GM12878 (cell line): Measurements from ENCODE around the gene RNF7. TPM values are rescaled to one million over a fixed set of nuclear protein-coding genes. Genes with fewer than 3 reads are reported as not detected.

ENCODE experiments used
- ATAC-seq: fragments of 200-7000 bp; cut with Tn5 transposase; 3 replicates; pipeline ENCODE4 v1.9.1; 2020; ENCODE audit warnings: mild to moderate bottlenecking, moderate library complexity
- BruUV-seq: library from RNA; stranded (reverse); fragments of 400-500 nt; replicated peaks from 2 replicates; lab custom pipeline; 2021; lab: Mats Ljungman, UMichigan
- CTCF ChIA-PET: fragments of 300-600 bp; sonication (Branson Sonifier 250); formaldehyde crosslinking; extraction: SDS; loops from one replicate; lab custom pipeline; 2021; ENCODE audit warnings: inconsistent platforms; lab: Yijun Ruan, JAX
- POLR2A ChIA-PET: fragments of 350-600 bp; formaldehyde crosslinking; extraction: SDS; loops from one replicate; lab custom pipeline; 2021; ENCODE audit warnings: inconsistent platforms; lab: Charles Lee
- RAD21 ChIA-PET: fragments of 300-600 bp; sonication (Branson Sonifier 250); formaldehyde crosslinking; loops from one replicate; lab custom pipeline; 2023; ENCODE audit warnings: antibody characterized with exemption; ENCODE audit not compliant: unreplicated experiment; lab: Charles Lee
- SMC1A ChIA-PET: fragments of 300-600 bp; sonication (Branson Sonifier 250); formaldehyde crosslinking; loops from one replicate; lab custom pipeline; 2023; ENCODE audit not compliant: unreplicated experiment, uncharacterized antibody; lab: Charles Lee
- DNase-seq: peaks from one replicate; pipeline ENCODE4 v3.0.0-alpha.2; 2011; ENCODE audit warnings: low read depth, low spot score
- FAIRE-seq: peaks from 3 replicates; lab custom pipeline; 2011; peaks lifted over from hg19 to GRCh38; lab: Jason Lieb, UNC
- H2AFZ ChIP-seq: 2 replicates; pipeline ENCODE4 v1.6.0; 2011; ENCODE audit warnings: low read depth, low read length, control low read depth; ENCODE audit not compliant: control insufficient read depth
- H3K27ac ChIP-seq: 2 replicates; pipeline ENCODE4 v1.5.1; 2011; ENCODE audit warnings: control low read depth; ENCODE audit not compliant: control insufficient read depth, insufficient read depth
- H3K27me3 ChIP-seq, 2 experiments: replicated peaks in 1 of 2; 2 replicates each; pipeline versions ENCODE4 v1.6.0 to v1.6.1; 2011; ENCODE audit warnings: low read length in 1 of 2; ENCODE audit not compliant: control insufficient read depth in 2 of 2, insufficient read depth in 2 of 2
- H3K36me3 ChIP-seq, 2 experiments: 2 replicates each; pipeline ENCODE4 v1.5.1; 2011; ENCODE audit warnings: low read length in 1 of 2; ENCODE audit not compliant: control insufficient read depth in 2 of 2, insufficient read depth in 2 of 2
- H3K4me1 ChIP-seq: 2 replicates; pipeline ENCODE4 v1.6.1; 2011; ENCODE audit warnings: mild to moderate bottlenecking, low read length, moderate library complexity, mixed read lengths; ENCODE audit not compliant: control insufficient read depth, insufficient read depth
- H3K4me2 ChIP-seq: 2 replicates; pipeline ENCODE4 v1.6.0; 2011; ENCODE audit warnings: control low read depth; ENCODE audit not compliant: control insufficient read depth, insufficient read depth
- H3K4me3 ChIP-seq: fragments of 200-600 bp; sonication (generic); 2 replicates; pipeline ENCODE4 v1.5.1; 2016
- H3K79me2 ChIP-seq: 2 replicates; pipeline ENCODE4 v1.6.0; 2011; ENCODE audit warnings: low read length; ENCODE audit not compliant: control insufficient read depth, insufficient read depth
- H3K9ac ChIP-seq: 2 replicates; pipeline ENCODE4 v1.8.0; 2011; ENCODE audit warnings: low read length, control low read depth, mixed read lengths; ENCODE audit not compliant: control insufficient read depth, insufficient read depth
- H3K9me3 ChIP-seq: replicated peaks from 3 replicates; pipeline ENCODE4 v1.5.1; 2011; ENCODE audit warnings: mild to moderate bottlenecking, low read length; ENCODE audit not compliant: control insufficient read depth, insufficient read depth
- H4K20me1 ChIP-seq: 2 replicates; pipeline ENCODE4 v1.6.0; 2011; ENCODE audit not compliant: control insufficient read depth, insufficient read depth
- CHD4 ChIP-seq: fragments of 200-600 bp; sonication (generic); IDR thresholded peaks from 2 replicates; pipeline ENCODE4 v1.6.1; 2016; ENCODE audit warnings: mild to moderate bottlenecking
- EP300 ChIP-seq, 2 experiments: fragments of 150-350 bp in 1 of 2; IDR thresholded peaks; 2 replicates each; pipeline ENCODE4 v1.6.1; 2011 to 2012; ENCODE audit warnings: low read depth in 2 of 2, low read length in 2 of 2, borderline replicate concordance in 1 of 2, improper control_type of control experiment in 1 of 2, inconsistent platforms in 1 of 2; ENCODE audit not compliant: control insufficient read depth in 1 of 2
- HDAC2 ChIP-seq: fragments of 200-600 bp; sonication (generic); IDR thresholded peaks from 2 replicates; pipeline ENCODE4 v1.6.1; 2017
- KAT2A ChIP-seq: conservative IDR thresholded peaks from 2 replicates; pipeline ENCODE4 v1.6.1; 2011; ENCODE audit warnings: low read depth, low read length; ENCODE audit not compliant: control insufficient read depth
- NR2C2 ChIP-seq: IDR thresholded peaks from 2 replicates; pipeline ENCODE4 v1.6.1; 2011; ENCODE audit warnings: borderline replicate concordance, low read depth; ENCODE audit not compliant: control insufficient read depth, insufficient read length
- RCOR1 ChIP-seq: conservative IDR thresholded peaks from 2 replicates; pipeline ENCODE4 v1.6.1; 2012; ENCODE audit warnings: low read depth, low read length, improper control_type of control experiment
- RUNX3 ChIP-seq: IDR thresholded peaks from 2 replicates; pipeline ENCODE4 v1.6.1; 2012; ENCODE audit warnings: low read length, inconsistent platforms
- WGBS: methylation state at CpG from one replicate; pipeline ENCODE4 v1.1.6; 2016; ENCODE audit warnings: low lambda C conversion rate; ENCODE audit not compliant: insufficient replicate concordance, insufficient coverage; ENCODE audit errors: missing lambda C conversion rate; 5-methylcytosine and 5-hydroxymethylcytosine counted together
- in situ Hi-C: fragments of 300-500 bp; cut with MboI; formaldehyde crosslinking; loops from 9 replicates; pipeline ENCODE4 v1.14.3; 2018; ENCODE audit warnings: mixed read lengths
- intact Hi-C: fragments of 100-400 bp; cut with micrococcal nuclease; formaldehyde crosslinking; loops from one replicate; pipeline ENCODE4 v1.14.2; 2022; ENCODE audit not compliant: unreplicated experiment
- polyA plus RNA-seq, 11 experiments: library from polyadenylated mRNA; depleted of rRNA in 4 of 11; unstranded in 6 of 11; stranded (reverse) in 5 of 11; fragments of >200 nt; fragmentation: Nextera tagmentation in 4 of 11; fragmentation: Illumina TruSeq in 1 of 11; extraction: Ambion mirVana in 4 of 11; extraction: Trizol in 1 of 11; gene quantifications; 1 replicate in 1 of 11; 2 replicates in 10 of 11; pipeline versions ENCODE4 v1.2.1 to v1.2.3, GENCODE V29; 2011 to 2016; ENCODE audit warnings: inconsistent platforms in 2 of 11, missing spikeins in 2 of 11, low read depth in 1 of 11
- total RNA-seq, 4 experiments: library from RNA; depleted of rRNA in 3 of 4; stranded (reverse); fragments of >200 nt in 3 of 4; fragmentation: Illumina TruSeq in 1 of 4; extraction: Trizol in 1 of 4; gene quantifications; 2 replicates each; pipeline versions ENCODE4 v1.2.1 to v1.2.3, GENCODE V29; 2013 to 2021
- TF ChIP-seq, protein P1 (sequence below), 3 experiments: IDR thresholded peaks in 2 of 3; conservative IDR thresholded peaks in 1 of 3; 2 replicates each; pipeline ENCODE4 v1.5.1; 2011; ENCODE audit warnings: low read depth in 3 of 3, low read length in 3 of 3, mild to moderate bottlenecking in 3 of 3, control low read depth in 2 of 3, moderate library complexity in 2 of 3, inconsistent platforms in 1 of 3, mixed read lengths in 1 of 3; ENCODE audit not compliant: control insufficient read depth in 2 of 3, insufficient read depth in 1 of 3; ENCODE audit errors: extremely low read depth in 1 of 3

RNF7 gene
- total and polyA plus RNA-seq, 10 of the 15 experiments (the other 5 are each of a cell fraction or from before 2014, with no cell fraction given) = 36.0 to 146 (median 76.4) TPM

DNA sequence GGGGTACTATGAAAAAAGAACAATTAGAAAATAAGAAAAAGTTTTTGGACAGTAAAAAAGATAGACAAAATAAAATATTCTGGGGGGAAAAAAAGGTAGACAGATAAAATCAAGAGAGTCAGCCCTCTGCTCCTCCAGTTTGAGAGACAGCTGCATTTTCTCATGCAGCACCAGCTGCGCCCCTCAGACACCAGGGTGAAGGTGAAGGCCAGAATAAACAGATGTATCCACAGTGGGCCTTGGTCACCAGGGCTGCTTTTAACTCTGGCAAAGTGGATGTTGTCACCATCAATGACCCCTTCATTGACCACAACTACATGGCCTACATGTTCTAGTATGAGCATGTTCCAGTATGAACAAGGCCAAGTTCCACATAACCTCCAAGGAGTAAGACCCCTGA, 13.9 kb upstream of the RNF7 start:
- no peak for TF ChIP-seq NR2C2
- TF ChIP-seq, protein P1, sequence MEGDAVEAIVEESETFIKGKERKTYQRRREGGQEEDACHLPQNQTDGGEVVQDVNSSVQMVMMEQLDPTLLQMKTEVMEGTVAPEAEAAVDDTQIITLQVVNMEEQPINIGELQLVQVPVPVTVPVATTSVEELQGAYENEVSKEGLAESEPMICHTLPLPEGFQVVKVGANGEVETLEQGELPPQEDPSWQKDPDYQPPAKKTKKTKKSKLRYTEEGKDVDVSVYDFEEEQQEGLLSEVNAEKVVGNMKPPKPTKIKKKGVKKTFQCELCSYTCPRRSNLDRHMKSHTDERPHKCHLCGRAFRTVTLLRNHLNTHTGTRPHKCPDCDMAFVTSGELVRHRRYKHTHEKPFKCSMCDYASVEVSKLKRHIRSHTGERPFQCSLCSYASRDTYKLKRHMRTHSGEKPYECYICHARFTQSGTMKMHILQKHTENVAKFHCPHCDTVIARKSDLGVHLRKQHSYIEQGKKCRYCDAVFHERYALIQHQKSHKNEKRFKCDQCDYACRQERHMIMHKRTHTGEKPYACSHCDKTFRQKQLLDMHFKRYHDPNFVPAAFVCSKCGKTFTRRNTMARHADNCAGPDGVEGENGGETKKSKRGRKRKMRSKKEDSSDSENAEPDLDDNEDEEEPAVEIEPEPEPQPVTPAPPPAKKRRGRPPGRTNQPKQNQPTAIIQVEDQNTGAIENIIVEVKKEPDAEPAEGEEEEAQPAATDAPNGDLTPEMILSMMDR (IDR thresholded peaks at IDR 0.05 in 2 of 3, conservative IDR thresholded peaks at IDR 0.05 in 1 of 3; ENCODE audit: control insufficient read depth in 2 of 3, extremely low read depth in 1 of 3, insufficient read depth in 1 of 3, low read depth in 3 of 3, low read length in 3 of 3) = no peak
- no peak for TF ChIP-seq RUNX3
- TF ChIP-seq HDAC2 = no peak
- no peak for TF ChIP-seq KAT2A
- TF ChIP-seq EP300 (IDR thresholded peaks at IDR 0.05; ENCODE audit: borderline replicate concordance in 1 of 2, control insufficient read depth in 1 of 2, low read depth in 2 of 2, low read length in 2 of 2) = no peak
- TF ChIP-seq RCOR1 = no peak
- TF ChIP-seq CHD4 = no peak
- DNase-seq = no peak
- RAD21 ChIA-PET = no interaction called here
- Histone ChIP-seq H3K36me3 (no peaks in the 10 kb centered on the region), H3K27me3 (peaks cover 0 to 1% of the 10 kb centered on the region in 2 experiments; a peak in 2 of 4 replicates), H3K4me2 (no peak overlapping the region), H3K4me3 (no peak overlapping the region), H3K79me2 (no peaks in the 10 kb centered on the region), H3K4me1 (no peaks in the 10 kb centered on the region), H4K20me1 (no peaks in the 10 kb centered on the region), H3K9ac (no peak overlapping the region), H3K27ac (no peak overlapping the region), H3K9me3 (no peaks in the 10 kb centered on the region), H2AFZ (no peak overlapping the region)
- CTCF ChIA-PET = no interaction called here
- intact Hi-C loops = no loop called here
- 87% methylated on average over 1 of the region's 1 CpG for WGBS
- no peak for ATAC-seq
- POLR2A ChIA-PET = no interaction called here
- no TSS peak for BruUV-seq
- FAIRE-seq = no peak
- in situ Hi-C loops = no loop called here
- SMC1A ChIA-PET = no interaction called here
